HG03103 (cell line): Measurements from ENCODE around the gene EYS.
A peak's percentile ranks its signal among the peaks of the same experiment; 100 is the strongest.
"Not testable (repeated sequence)": the region's sequence is repeated elsewhere in the genome, so short reads cannot be mapped to it uniquely, and the experiment has no call there.

ENCODE experiments used
- ATAC-seq: cut with Tn5 transposase; IDR thresholded peaks from one replicate; pipeline ENCODE4 v1.9.1; 2021; ENCODE audit warnings: low read depth; ENCODE audit not compliant: unreplicated experiment

Gene EYS

GRCh38 chr6:63963769-63964315, 1743.2 kb downstream of the EYS start:
- ATAC-seq = no peak

GRCh38 chr6:63953336-63954021, 1753.5 kb downstream of the EYS start:
- ATAC-seq = not testable (repeated sequence)

- ATAC-seq = no peak
Observed at GRCh38 chr6:63947792-63948529, 1759.1 kb downstream of the EYS start.

- no peak for ATAC-seq
Observed at GRCh38 chr6:63945987-63946386, 1761.0 kb downstream of the EYS start.

- no peak for ATAC-seq
Observed at GRCh38 chr6:63943826-63944225, 1763.2 kb downstream of the EYS start.

- no peak for ATAC-seq
Observed at GRCh38 chr6:63941747-63942470, 1765.1 kb downstream of the EYS start.

- ATAC-seq = no peak
Observed at GRCh38 chr6:63940056-63940455, 1767.0 kb downstream of the EYS start.

- no peak for ATAC-seq
Observed at GRCh38 chr6:63936399-63936798, 1770.6 kb downstream of the EYS start.

- no peak for ATAC-seq
Observed at GRCh38 chr6:63935732-63936131, 1771.3 kb downstream of the EYS start.

- not testable (repeated sequence) for ATAC-seq
Observed at GRCh38 chr6:63933948-63934347, 1773.1 kb downstream of the EYS start.

- ATAC-seq = no peak
Observed at GRCh38 chr6:63930848-63931247, 1776.2 kb downstream of the EYS start.

- ATAC-seq = no peak
Observed at GRCh38 chr6:63929111-63929510, 1777.9 kb downstream of the EYS start.

GRCh38 chr6:63928613-63929012, 1778.4 kb downstream of the EYS start:
- no peak for ATAC-seq

- no peak for ATAC-seq
Observed at GRCh38 chr6:63926950-63927927, 1779.8 kb downstream of the EYS start.

GRCh38 chr6:63926258-63926780, 1780.7 kb downstream of the EYS start:
- no peak for ATAC-seq

- peak; percentile 73 for ATAC-seq
Observed at GRCh38 chr6:63923139-63923739, 1783.8 kb downstream of the EYS start.

- no peak for ATAC-seq
Observed at GRCh38 chr6:63919556-63920110, 1787.4 kb downstream of the EYS start.

- no peak for ATAC-seq
Observed at GRCh38 chr6:63912887-63913286, 1794.1 kb downstream of the EYS start.
